ENCODE results near the gene GPS2.
A peak's percentile ranks its signal among the peaks of the same experiment; 100 is the strongest.

The GPS2 gene

GRCh38 chr17:7354262-7354843, 39.2 kb upstream of the GPS2 start (continued):
- TF ChIP-seq ZNF366 (tag by site-specific recombination; conservative IDR thresholded peaks at IDR 0.05) (0 out of 2 replicates have a peak, but pooled peaks have one; percentile 18), ZNF292 (tag by site-specific recombination; IDR thresholded peaks at IDR 0.05; ENCODE audit: borderline replicate concordance, low read depth) (no peak)

GRCh38 chr17:7352910-7353635, 37.9 kb upstream of the GPS2 start:
- ChIA-PET POLR2A (interaction anchor here (0.6 to 1.5 kb wide), 5 partner anchors 41 to 334 kb away, joined by 4 to 7 read pairs (median 5); partner anchors contain the start of genes PLSCR3, POLR2A, TMEM256 and TP53), CTCF (interaction anchor here (0.6 to 4.3 kb wide), 15 partner anchors 8 to 249 kb away, joined by 3 to 87 read pairs (median 4); partner anchors contain the start of genes SENP3, TMEM256 and TNFSF13)
- Histone ChIP-seq H3K4me3 (ENCODE audit: low read depth, low read length) (no peak overlapping the region), H3K4me1 (ENCODE audit: control insufficient read depth, insufficient read depth, low read length) (peaks cover 14% of the 10 kb centered on the region), H3K36me3 (ENCODE audit: control insufficient read depth in 2 of 2, insufficient read depth in 1 of 2, low read length in 2 of 2) (no peaks in the 10 kb centered on the region), H3K9me3 (ENCODE audit: control insufficient read depth, insufficient read depth, low read depth, low read length) (no peaks in the 10 kb centered on the region), H3K27ac (ENCODE audit: extremely low read depth, low read depth, low read length) (no peak overlapping the region)
- peak; percentile 57 for TF ChIP-seq PATZ1 (tag by site-specific recombination; IDR thresholded peaks at IDR 0.05)
- no peak for TF ChIP-seq ZNF626 (tag by site-specific recombination; IDR thresholded peaks at IDR 0.05)
- TF ChIP-seq YY1 (tag by site-specific recombination; IDR thresholded peaks at IDR 0.05): no peak

- no peaks in the 10 kb centered on the region for H3K9me3 ChIP-seq (ENCODE audit: control insufficient read depth, insufficient read depth, low read depth, low read length)
- CTCF ChIA-PET: interaction anchor here (0.6 to 3.5 kb wide), 4 partner anchors 9 to 208 kb away, joined by 3 to 14 read pairs (median 4); partner anchors contain the start of gene SENP3
- H3K4me3 ChIP-seq (ENCODE audit: low read depth, low read length): peak overlapping the region; percentile 70
- POLR2A ChIA-PET: no interaction called here
- no peaks in the 10 kb centered on the region for H3K36me3 ChIP-seq (ENCODE audit: control insufficient read depth in 2 of 2, insufficient read depth in 1 of 2, low read length in 2 of 2)
- peak overlapping the region; percentile 90 for H3K27ac ChIP-seq (ENCODE audit: extremely low read depth, low read depth, low read length)
- peaks cover 14% of the 10 kb centered on the region for H3K4me1 ChIP-seq (ENCODE audit: control insufficient read depth, insufficient read depth, low read length)
- peak; percentile 75; the same call in 1 of the 2 replicates for TF ChIP-seq ZBTB10 (tag by site-specific recombination; IDR thresholded peaks at IDR 0.05)
- TF ChIP-seq ZNF768 (tag by site-specific recombination; IDR thresholded peaks at IDR 0.05): no peak
These were observed 37.3 kb upstream of the GPS2 start for GRCh38 chr17:7352503-7352889.

- POLR2A ChIA-PET: interaction anchor here (0.6 to 2.1 kb wide), 6 partner anchors 10 to 336 kb away, joined by 3 to 11 read pairs (median 5); partner anchors contain the start of genes POLR2A, TMEM256, TP53 and WRAP53
- Histone ChIP-seq H3K36me3 (ENCODE audit: control insufficient read depth in 2 of 2, insufficient read depth in 1 of 2, low read length in 2 of 2) (no peaks in the 10 kb centered on the region), H3K27ac (ENCODE audit: extremely low read depth, low read depth, low read length) (peak within 1 kb of the TSS; percentile 90), H3K4me1 (ENCODE audit: control insufficient read depth, insufficient read depth, low read length) (peaks cover 14% of the 10 kb centered on the region), H3K4me3 (ENCODE audit: low read depth, low read length) (peak within 1 kb of the TSS; percentile 70), H3K9me3 (ENCODE audit: control insufficient read depth, insufficient read depth, low read depth, low read length) (no peaks in the 10 kb centered on the region)
- CTCF ChIA-PET: interaction anchor here (0.6 to 3.5 kb wide), 5 partner anchors 9 to 366 kb away, joined by 3 to 14 read pairs (median 4); partner anchors contain the start of genes DNAH2 and SENP3
- TF ChIP-seq ZNF624 (tag by site-specific recombination; IDR thresholded peaks at IDR 0.05) (no peak), ZNF19 (tag by site-specific recombination; IDR thresholded peaks at IDR 0.05; ENCODE audit: low read depth) (no peak), PRDM6 (tag by site-specific recombination; IDR thresholded peaks at IDR 0.05) (no peak), BCL6B (tag by site-specific recombination; IDR thresholded peaks at IDR 0.05) (no peak), ZNF830 (tag by site-specific recombination; IDR thresholded peaks at IDR 0.05; ENCODE audit: low read depth) (no peak), ZNF701 (tag by site-specific recombination; IDR thresholded peaks at IDR 0.05) (no peak), SP2 (tag by site-specific recombination; IDR thresholded peaks at IDR 0.05) (peak; percentile 82), ZNF140 (tag by site-specific recombination; IDR thresholded peaks at IDR 0.05) (no peak), ZNF2 (tag by site-specific recombination; IDR thresholded peaks at IDR 0.05) (no peak), ZNF558 (tag by site-specific recombination; IDR thresholded peaks at IDR 0.05) (no peak), ZNF514 (tag by site-specific recombination; IDR thresholded peaks at IDR 0.05) (no peak), ZNF768 (tag by site-specific recombination; IDR thresholded peaks at IDR 0.05) (no peak)
These were observed 36.7 kb upstream of the GPS2 start, which contains the start of gene KCTD11 for GRCh38 chr17:7351665-7352502. Gene KCTD11 (plus strand): TSS chr17:7352162.

Measured in HEK293 (cell line).